Activated naive CD8-positive, alpha-beta T cell treated with anti-CD3 and anti-CD28 coated beads, Interleukin-2, amount 10 ng/mL, durations not matched to agents 7 days and 5 days (primary cell): ENCODE data around the gene RAC2. TPM values are rescaled to one million over a fixed set of nuclear protein-coding genes. Genes with fewer than 3 reads are reported as not detected.

Experiments
- ATAC-seq: fragments of 150-1000 bp; cut with Tn5 transposase; one replicate; pipeline ENCODE4 v1.10.0; 2021; ENCODE audit warnings: low read depth, moderate library complexity
- POLR2A ChIA-PET: fragments of 350-600 bp; sonication (Branson Sonifier 250); formaldehyde crosslinking; loops from one replicate; lab custom pipeline; 2021; ENCODE audit warnings: antibody characterized with exemption; lab: Charles Lee
- DNase-seq: peaks from one replicate; pipeline ENCODE4 v3.0.0; 2021
- H3K27ac Mint-ChIP-seq: one replicate; pipeline ENCODE4 v1.8.0; 2022; ENCODE audit warnings: mild to moderate bottlenecking, mixed read lengths
- H3K27me3 Mint-ChIP-seq: one replicate; pipeline ENCODE4 v1.8.0; 2022; ENCODE audit warnings: mild to moderate bottlenecking, moderate library complexity, mixed read lengths
- H3K36me3 Mint-ChIP-seq: one replicate; pipeline ENCODE4 v1.8.0; 2021; ENCODE audit warnings: mild to moderate bottlenecking, mixed read lengths
- H3K4me1 Mint-ChIP-seq: one replicate; pipeline ENCODE4 v1.8.0; 2021; ENCODE audit warnings: mixed read lengths
- H3K4me3 Mint-ChIP-seq: one replicate; pipeline ENCODE4 v1.8.0; 2022; ENCODE audit warnings: mild to moderate bottlenecking, moderate library complexity, mixed read lengths
- H3K9me3 Mint-ChIP-seq: one replicate; pipeline ENCODE4 v1.8.0; 2021; ENCODE audit warnings: mixed read lengths
- total RNA-seq, 2 experiments: library from RNA; stranded (reverse); gene quantifications; one replicate each; pipeline ENCODE4 v1.2.3, GENCODE V29; 2021

RAC2 gene
- total RNA-seq, 2 experiments from 2014 or later: 963 to 1,011 TPM

- peak overlapping the region; percentile 90 for H3K27ac Mint-ChIP-seq
- H3K36me3 Mint-ChIP-seq: peaks cover 10% of the 10 kb centered on the region
- no peak for ATAC-seq
- POLR2A ChIA-PET: interaction anchor here (0.8 to 2.4 kb wide), 9 partner anchors 9 to 108 kb away, joined by 3 to 12 read pairs (median 5); partner anchors contain the start of gene RAC2
- no peaks in the 10 kb centered on the region for H3K9me3 Mint-ChIP-seq
- H3K4me3 Mint-ChIP-seq: peak overlapping the region; percentile 71
- no peaks in the 10 kb centered on the region for H3K27me3 Mint-ChIP-seq
- DNase-seq: peak; percentile 35
- peaks cover 44% of the 10 kb centered on the region for H3K4me1 Mint-ChIP-seq
These were observed 57.0 kb downstream of the RAC2 start for GRCh38 chr22:37186997-37187522.

GRCh38 chr22:37186228-37186996 lies 57.7 kb downstream of the RAC2 start:
- H3K27ac Mint-ChIP-seq: peak overlapping the region; percentile 90
- peaks cover 46% of the 10 kb centered on the region for H3K4me1 Mint-ChIP-seq
- H3K9me3 Mint-ChIP-seq: no peaks in the 10 kb centered on the region
- POLR2A ChIA-PET: interaction anchor here (0.8 to 2.4 kb wide), 9 partner anchors 8 to 107 kb away, joined by 3 to 12 read pairs (median 5); partner anchors contain the start of gene RAC2
- H3K4me3 Mint-ChIP-seq: peak overlapping the region; percentile 71
- DNase-seq (peak; percentile 65), ATAC-seq (peak; percentile 85)
- peaks cover 8% of the 10 kb centered on the region for H3K36me3 Mint-ChIP-seq
- H3K27me3 Mint-ChIP-seq: no peaks in the 10 kb centered on the region

GRCh38 chr22:37185646-37186227 lies 58.3 kb downstream of the RAC2 start:
- ATAC-seq (peak; percentile 6), DNase-seq (peak; percentile 55)
- H3K9me3 Mint-ChIP-seq: no peaks in the 10 kb centered on the region
- H3K36me3 Mint-ChIP-seq: peaks cover 8% of the 10 kb centered on the region
- peak overlapping the region; percentile 90 for H3K27ac Mint-ChIP-seq
- no peak overlapping the region for H3K4me3 Mint-ChIP-seq
- H3K4me1 Mint-ChIP-seq: peaks cover 46% of the 10 kb centered on the region
- POLR2A ChIA-PET: interaction anchor here (1.7 to 2.4 kb wide), 4 partner anchors 11 to 64 kb away, joined by 5 to 12 read pairs (median 8); no protein-coding TSS in a partner anchor
- no peaks in the 10 kb centered on the region for H3K27me3 Mint-ChIP-seq

- Mint-ChIP-seq H3K27ac (peak overlapping the region; percentile 41), H3K9me3 (no peaks in the 10 kb centered on the region), H3K36me3 (peaks cover 4% of the 10 kb centered on the region), H3K4me1 (peaks cover 46% of the 10 kb centered on the region), H3K4me3 (no peak overlapping the region), H3K27me3 (no peaks in the 10 kb centered on the region)
- ATAC-seq: no peak
- POLR2A ChIA-PET: no interaction called here
- DNase-seq: peak; percentile 27
These were observed 59.1 kb downstream of the RAC2 start for GRCh38 chr22:37184816-37185541.

GRCh38 chr22:37184380-37184755 lies 59.7 kb downstream of the RAC2 start:
- no peak overlapping the region for H3K4me3 Mint-ChIP-seq
- no peaks in the 10 kb centered on the region for H3K27me3 Mint-ChIP-seq
- ATAC-seq: no peak
- peaks cover 45% of the 10 kb centered on the region for H3K4me1 Mint-ChIP-seq
- H3K9me3 Mint-ChIP-seq: no peaks in the 10 kb centered on the region
- peak overlapping the region; percentile 41 for H3K27ac Mint-ChIP-seq
- POLR2A ChIA-PET: interaction anchor here (1.0 to 1.5 kb wide), 6 partner anchors 9 to 107 kb away, joined by 3 to 6 read pairs (median 6); no protein-coding TSS in a partner anchor
- DNase-seq: peak; percentile 28
- peaks cover 2% of the 10 kb centered on the region for H3K36me3 Mint-ChIP-seq

GRCh38 chr22:37183432-37184379 lies 60.4 kb downstream of the RAC2 start:
- Mint-ChIP-seq H3K36me3 (no peaks in the 10 kb centered on the region), H3K4me1 (peaks cover 41% of the 10 kb centered on the region), H3K4me3 (peak overlapping the region; percentile 5), H3K27ac (peak overlapping the region; percentile 85), H3K9me3 (no peaks in the 10 kb centered on the region), H3K27me3 (no peaks in the 10 kb centered on the region)
- ATAC-seq: peak; percentile 40
- POLR2A ChIA-PET: interaction anchor here (0.7 to 1.5 kb wide), 13 partner anchors 8 to 107 kb away, joined by 3 to 6 read pairs (median 4); partner anchors contain the start of gene IL2RB
- peak; percentile 50 for DNase-seq

- POLR2A ChIA-PET: interaction anchor here (0.7 to 1.5 kb wide), 8 partner anchors 9 to 103 kb away, joined by 3 to 6 read pairs (median 4); partner anchors contain the start of gene IL2RB
- Mint-ChIP-seq H3K9me3 (no peaks in the 10 kb centered on the region), H3K4me3 (no peak overlapping the region), H3K36me3 (no peaks in the 10 kb centered on the region), H3K27me3 (no peaks in the 10 kb centered on the region), H3K4me1 (peaks cover 35% of the 10 kb centered on the region), H3K27ac (no peak overlapping the region)
- DNase-seq (peak; percentile 26), ATAC-seq (no peak)
These were observed 61.2 kb downstream of the RAC2 start for GRCh38 chr22:37182949-37183245.

GRCh38 chr22:37182101-37182948 lies 61.7 kb downstream of the RAC2 start:
- Mint-ChIP-seq H3K4me3 (no peak overlapping the region), H3K27ac (peak overlapping the region; percentile 62), H3K27me3 (no peaks in the 10 kb centered on the region), H3K4me1 (peaks cover 36% of the 10 kb centered on the region), H3K9me3 (no peaks in the 10 kb centered on the region), H3K36me3 (no peaks in the 10 kb centered on the region)
- peak; percentile 24 for DNase-seq
- POLR2A ChIA-PET: interaction anchor here (2.1 kb wide), 1 partner anchor 11 kb away, joined by 6 read pairs; no protein-coding TSS in a partner anchor
- no peak for ATAC-seq

GRCh38 chr22:37181681-37182080 lies 62.4 kb downstream of the RAC2 start:
- H3K27ac Mint-ChIP-seq: no peak overlapping the region
- no peak overlapping the region for H3K4me3 Mint-ChIP-seq
- no peaks in the 10 kb centered on the region for H3K9me3 Mint-ChIP-seq
- H3K36me3 Mint-ChIP-seq: no peaks in the 10 kb centered on the region
- POLR2A ChIA-PET: interaction anchor here (2.1 kb wide), 1 partner anchor 12 kb away, joined by 6 read pairs; no protein-coding TSS in a partner anchor
- peaks cover 33% of the 10 kb centered on the region for H3K4me1 Mint-ChIP-seq
- ATAC-seq (no peak), DNase-seq (no peak)
- no peaks in the 10 kb centered on the region for H3K27me3 Mint-ChIP-seq

- ATAC-seq: no peak
- DNase-seq: no peak
- H3K36me3 Mint-ChIP-seq: no peaks in the 10 kb centered on the region
- POLR2A ChIA-PET: interaction anchor here (1.5 to 2.1 kb wide), 2 partner anchors 13 to 19 kb away, joined by 3 to 6 read pairs; no protein-coding TSS in a partner anchor
- no peaks in the 10 kb centered on the region for H3K27me3 Mint-ChIP-seq
- no peak overlapping the region for H3K27ac Mint-ChIP-seq
- no peak overlapping the region for H3K4me3 Mint-ChIP-seq
- peaks cover 28% of the 10 kb centered on the region for H3K4me1 Mint-ChIP-seq
- H3K9me3 Mint-ChIP-seq: no peaks in the 10 kb centered on the region
These were observed 63.4 kb downstream of the RAC2 start for GRCh38 chr22:37180531-37181231.
